H9 (cell line): ENCODE measurements around the gene PAK1. TPM values are rescaled to one million over a fixed set of nuclear protein-coding genes. Genes with fewer than 3 reads are reported as not detected.

ENCODE experiments used
- DNase-seq: peaks from one replicate; pipeline ENCODE4 v3.0.0-alpha.2; 2017
- H2AFZ ChIP-seq: one replicate; pipeline ENCODE4 v1.6.1; 2013; ENCODE audit warnings: mild to moderate bottlenecking, low read length, control low read depth, moderate library complexity
- H2AK5ac ChIP-seq: 2 replicates; pipeline ENCODE4 v1.6.1; 2013; ENCODE audit warnings: low read length, control low read depth, mixed read lengths; ENCODE audit not compliant: insufficient read length
- H2BK120ac ChIP-seq: one replicate; pipeline ENCODE4 v1.6.1; 2013; ENCODE audit warnings: low read depth, mild to moderate bottlenecking, low read length, control low read depth, inconsistent platforms; ENCODE audit not compliant: poor library complexity, severe bottlenecking
- H2BK12ac ChIP-seq: 2 replicates; pipeline ENCODE4 v1.6.1; 2013; ENCODE audit warnings: low read length, control low read depth, mixed read lengths, low read depth; ENCODE audit not compliant: insufficient read length
- H2BK15ac ChIP-seq: 2 replicates; pipeline ENCODE4 v1.6.1; 2013; ENCODE audit warnings: low read depth, low read length, control low read depth
- H2BK20ac ChIP-seq: one replicate; pipeline ENCODE4 v1.6.1; 2013; ENCODE audit warnings: low read depth, mild to moderate bottlenecking, low read length, control low read depth, inconsistent platforms; ENCODE audit not compliant: poor library complexity, severe bottlenecking
- H2BK5ac ChIP-seq: 2 replicates; pipeline ENCODE4 v1.6.1; 2013; ENCODE audit warnings: low read length, control low read depth, mixed read lengths; ENCODE audit not compliant: insufficient read length
- H3K14ac ChIP-seq: 2 replicates; pipeline ENCODE4 v1.6.1; 2013; ENCODE audit warnings: low read length, control low read depth; ENCODE audit not compliant: insufficient read depth
- H3K18ac ChIP-seq: 2 replicates; pipeline ENCODE4 v1.6.1; 2013; ENCODE audit warnings: low read depth, mild to moderate bottlenecking, mixed read lengths, low read length, control low read depth; ENCODE audit not compliant: insufficient read length
- H3K23ac ChIP-seq: 2 replicates; pipeline ENCODE4 v1.6.1; 2013; ENCODE audit warnings: low read length, control low read depth, mixed read lengths, low read depth; ENCODE audit not compliant: insufficient read length
- H3K23me2 ChIP-seq: 2 replicates; pipeline ENCODE4 v1.6.1; 2013; ENCODE audit warnings: low read depth, mild to moderate bottlenecking, mixed read lengths, low read length, control low read depth; ENCODE audit not compliant: insufficient read length, poor library complexity, severe bottlenecking
- H3K27ac ChIP-seq: 2 replicates; pipeline ENCODE4 v1.5.1; 2013; ENCODE audit warnings: low read length, control low read depth, mixed read lengths, low read depth; ENCODE audit not compliant: insufficient read length
- H3K27me3 ChIP-seq: 2 replicates; pipeline ENCODE4 v1.6.1; 2013; ENCODE audit warnings: low read length, control low read depth, inconsistent platforms; ENCODE audit not compliant: insufficient read depth
- H3K4ac ChIP-seq: 2 replicates; pipeline ENCODE4 v1.6.1; 2013; ENCODE audit warnings: low read depth, mild to moderate bottlenecking, control low read depth, inconsistent platforms, low read length, moderate library complexity
- H3K4me1 ChIP-seq: 2 replicates; pipeline ENCODE4 v1.6.1; 2013; ENCODE audit warnings: low read length, control low read depth, inconsistent platforms; ENCODE audit not compliant: insufficient read depth
- H3K4me2 ChIP-seq: 2 replicates; pipeline ENCODE4 v1.6.1; 2013; ENCODE audit warnings: low read length, control low read depth, mixed read lengths; ENCODE audit not compliant: insufficient read length, insufficient read depth
- H3K56ac ChIP-seq: 2 replicates; pipeline ENCODE4 v1.6.1; 2013; ENCODE audit warnings: low read depth, mild to moderate bottlenecking, mixed read lengths, low read length, control low read depth; ENCODE audit not compliant: insufficient read length
- H3K79me1 ChIP-seq: 2 replicates; pipeline ENCODE4 v1.6.1; 2013; ENCODE audit warnings: low read depth, mild to moderate bottlenecking, moderate library complexity, low read length, control low read depth, inconsistent platforms; ENCODE audit not compliant: insufficient read depth, poor library complexity, severe bottlenecking
- H3K79me2 ChIP-seq: 2 replicates; pipeline ENCODE4 v1.6.1; 2013; ENCODE audit warnings: low read length, control low read depth, inconsistent platforms; ENCODE audit not compliant: insufficient read depth
- H3K9ac ChIP-seq: 2 replicates; pipeline ENCODE4 v1.6.1; 2013; ENCODE audit warnings: low read length, control low read depth, mixed read lengths; ENCODE audit not compliant: insufficient read length; ENCODE audit errors: extremely low read depth
- H3K9me3 ChIP-seq: one replicate; pipeline ENCODE4 v1.6.1; 2013; ENCODE audit warnings: low read depth, low read length, inconsistent platforms; ENCODE audit not compliant: control insufficient read depth
- H3T11ph ChIP-seq: one replicate; pipeline ENCODE4 v1.6.1; 2013; ENCODE audit warnings: mild to moderate bottlenecking, low read length, control low read depth, inconsistent platforms
- H4K20me1 ChIP-seq: one replicate; pipeline ENCODE4 v1.6.1; 2013; ENCODE audit not compliant: control insufficient read depth, insufficient read length, insufficient read depth
- H4K5ac ChIP-seq: 2 replicates; pipeline ENCODE4 v1.6.1; 2013; ENCODE audit warnings: low read depth, mild to moderate bottlenecking, mixed read lengths, low read length, control low read depth; ENCODE audit not compliant: insufficient read length
- H4K8ac ChIP-seq: replicated peaks from 2 replicates; pipeline ENCODE4 v1.6.1; 2013; ENCODE audit warnings: low read length, control low read depth, mixed read lengths, low read depth; ENCODE audit not compliant: insufficient read length
- H4K91ac ChIP-seq: 2 replicates; pipeline ENCODE4 v1.6.1; 2013; ENCODE audit warnings: low read depth, mild to moderate bottlenecking, moderate library complexity, mixed read lengths, low read length, control low read depth; ENCODE audit not compliant: insufficient read length
- H3K27ac Mint-ChIP-seq, 3 experiments: 2 replicates in 2 of 3; 3 replicates in 1 of 3; pipeline ENCODE4 v1.8.0; 2020 to 2021; ENCODE audit warnings: mixed read lengths in 3 of 3, mild to moderate bottlenecking in 1 of 3, moderate library complexity in 1 of 3
- H3K27me3 Mint-ChIP-seq: 2 replicates; pipeline ENCODE4 v1.8.0; 2021; ENCODE audit warnings: low read depth, mild to moderate bottlenecking, moderate library complexity, mixed read lengths
- H3K36me3 Mint-ChIP-seq, 3 experiments: 2 replicates in 2 of 3; 3 replicates in 1 of 3; pipeline ENCODE4 v1.8.0; 2020 to 2021; ENCODE audit warnings: low read depth in 3 of 3, mixed read lengths in 3 of 3; ENCODE audit not compliant: insufficient read depth in 1 of 3
- H3K4me1 Mint-ChIP-seq, 2 experiments: 2 replicates each; pipeline ENCODE4 v1.8.0; 2020; ENCODE audit warnings: mixed read lengths in 2 of 2
- H3K4me3 Mint-ChIP-seq, 2 experiments: 2 replicates in 1 of 2; 3 replicates in 1 of 2; pipeline ENCODE4 v1.8.0; 2020 to 2021; ENCODE audit warnings: mild to moderate bottlenecking in 2 of 2, mixed read lengths in 2 of 2, moderate library complexity in 1 of 2
- H3K9me3 Mint-ChIP-seq, 2 experiments: 2 replicates in 1 of 2; 3 replicates in 1 of 2; pipeline ENCODE4 v1.8.0; 2020; ENCODE audit warnings: mild to moderate bottlenecking in 2 of 2, mixed read lengths in 2 of 2, moderate library complexity in 1 of 2
- CTCF ChIP-seq: fragments of 200-600 bp; sonication (generic); conservative IDR thresholded peaks from 3 replicates; pipeline ENCODE4 v1.8.0; 2021; ENCODE audit warnings: antibody characterized with exemption, mild to moderate bottlenecking
- WGBS: extraction: QIAGEN DNeasy Blood & Tissue Kit; methylation state at CpG from one replicate; pipeline ENCODE4 v1.1.7; 2013; ENCODE audit warnings: missing lambda C conversion rate, low lambda C conversion rate, mixed read lengths; ENCODE audit not compliant: insufficient read length; ENCODE audit errors: extremely low coverage; 5-methylcytosine and 5-hydroxymethylcytosine counted together
- total RNA-seq: library from RNA; stranded (reverse); gene quantifications from 2 replicates; pipeline ENCODE4 v1.2.1, GENCODE V29; 2021

Gene PAK1
- total RNA-seq, 1 experiment from 2014 or later, result 122 TPM

- H3K27me3 Mint-ChIP-seq, result no peaks in the 10 kb centered on the region
- H3K27ac Mint-ChIP-seq, result no peak overlapping the region
- Histone ChIP-seq H3K4ac (no peak overlapping the region), H3K14ac (no peak overlapping the region), H4K8ac (no peak overlapping the region), H3K4me2 (no peak overlapping the region), H2AFZ (no peak overlapping the region), H3K9me3 (no peaks in the 10 kb centered on the region), H3K23ac (no peak overlapping the region), H3K18ac (no peak overlapping the region), H3T11ph (no peak overlapping the region), H3K9ac (no peak overlapping the region), H3K79me1 (peaks cover 2% of the 10 kb centered on the region), H3K23me2 (no peaks in the 10 kb centered on the region), H2BK12ac (no peak overlapping the region), H4K20me1 (no peaks in the 10 kb centered on the region), H4K91ac (no peak overlapping the region), H3K56ac (no peak overlapping the region), H3K79me2 (no peaks in the 10 kb centered on the region), H2BK120ac (no peak overlapping the region), H3K27ac (no peak overlapping the region), H4K5ac (no peak overlapping the region), H2BK15ac (no peak overlapping the region), H2BK5ac (no peak overlapping the region), H3K27me3 (no peaks in the 10 kb centered on the region), H2BK20ac (no peak overlapping the region), H2AK5ac (no peak overlapping the region), H3K4me1 (no peaks in the 10 kb centered on the region)
- WGBS, result no CpG with 5 or more reads among the region's 2 CpGs
- DNase-seq, result no peak
- no peaks in the 10 kb centered on the region; a peak in 1 of 4 replicates for H3K4me1 Mint-ChIP-seq
- peaks cover 22 to 42% (median 39%) of the 10 kb centered on the region in 3 experiments; a peak in 6 of 7 replicates for H3K36me3 Mint-ChIP-seq
- H3K4me3 Mint-ChIP-seq, result no peak overlapping the region
- no peaks in the 10 kb centered on the region for H3K9me3 Mint-ChIP-seq
- no peak for TF ChIP-seq CTCF
Measured at GRCh38 chr11:77381729-77382665, 91.9 kb downstream of the PAK1 start.
